Measurements from ENCODE around the gene DHRS3. TPM values are rescaled to one million over a fixed set of nuclear protein-coding genes. Genes with fewer than 3 reads are reported as not detected.

Gene DHRS3
- total RNA-seq, 2 donors from 2014 or later, result 171 to 178 TPM

DNA sequence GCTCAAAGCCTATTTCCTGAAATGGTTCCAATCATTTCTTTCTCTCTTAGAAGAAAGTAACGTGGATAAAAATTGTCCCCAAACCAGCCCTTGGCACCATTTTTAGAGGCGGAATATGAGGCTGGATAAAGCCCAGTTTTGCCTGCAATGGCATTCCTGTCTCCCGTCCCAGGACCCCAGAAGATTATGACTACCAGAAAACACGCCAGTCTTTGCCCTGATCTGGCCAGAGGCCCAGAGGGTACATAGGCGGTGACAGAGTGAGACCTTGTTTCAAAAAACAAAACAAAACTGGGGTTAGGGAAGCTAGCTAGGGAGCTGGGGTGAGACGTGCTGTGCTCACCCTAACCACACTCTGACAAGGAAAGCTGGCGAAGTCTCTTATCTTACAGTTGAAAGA is 25.8 kb upstream of the DHRS3 start, which contains the start of gene AADACL4:
Gene AADACL4, plus strand, starts transcription at position 301 of the 400 bp plus-strand sequence. CDS start 462 bp downstream, outside the sequence.
- no peak within 1 kb of the TSS for H3K4me3 ChIP-seq
- H3K36me3 ChIP-seq, result no peaks in the 10 kb centered on the region
- intact Hi-C loops (cut with DNase I), result no loop called here
- H3K27me3 ChIP-seq (replicated peaks; ENCODE audit: insufficient read depth), result no peaks in the 10 kb centered on the region
- no peaks in the 10 kb centered on the region for H3K9me3 ChIP-seq
- no peak within 1 kb of the TSS for H3K27ac ChIP-seq
- DNase-seq (ENCODE audit: low spot score), result no peak
- no peaks in the 10 kb centered on the region for H3K4me1 ChIP-seq (replicated peaks)
- WGBS, result 69% methylated on average over 7 of the region's 7 CpGs
- TF ChIP-seq CTCF (IDR thresholded peaks at IDR 0.05) (no peak), POLR2A (IDR thresholded peaks at IDR 0.05) (no peak), POLR2AphosphoS5 (IDR thresholded peaks at IDR 0.05) (no peak)

GRCh38 chr1:12643079-12643478 is 25.1 kb upstream of the DHRS3 start:
- intact Hi-C loops (cut with DNase I), result no loop called here
- 95% methylated on average over 2 of the region's 2 CpGs for WGBS
- TF ChIP-seq POLR2AphosphoS5 (IDR thresholded peaks at IDR 0.05) (no peak), CTCF (IDR thresholded peaks at IDR 0.05) (no peak), POLR2A (IDR thresholded peaks at IDR 0.05) (no peak)

GRCh38 chr1:12640958-12641272 is 22.9 kb upstream of the DHRS3 start:
- no peak overlapping the region for H3K27ac ChIP-seq
- DNase-seq (ENCODE audit: low spot score), result no peak
- no peak overlapping the region for H3K4me3 ChIP-seq
- no peaks in the 10 kb centered on the region for H3K9me3 ChIP-seq
- H3K27me3 ChIP-seq (replicated peaks; ENCODE audit: insufficient read depth), result no peaks in the 10 kb centered on the region
- no peak for TF ChIP-seq POLR2AphosphoS5 (IDR thresholded peaks at IDR 0.05)
- TF ChIP-seq POLR2A (IDR thresholded peaks at IDR 0.05), result no peak
- no peak for TF ChIP-seq CTCF (IDR thresholded peaks at IDR 0.05)
- no peaks in the 10 kb centered on the region for H3K36me3 ChIP-seq
- H3K4me1 ChIP-seq (replicated peaks), result no peaks in the 10 kb centered on the region
- intact Hi-C loops (cut with DNase I), result no loop called here

More at GRCh38 chr1:12643079-12643478, 25.1 kb upstream of the DHRS3 start:
- Histone ChIP-seq H3K36me3 (no peaks in the 10 kb centered on the region), H3K4me1 (replicated peaks) (no peaks in the 10 kb centered on the region), H3K27me3 (replicated peaks; ENCODE audit: insufficient read depth) (no peaks in the 10 kb centered on the region), H3K9me3 (no peaks in the 10 kb centered on the region), H3K27ac (no peak overlapping the region), H3K4me3 (no peak overlapping the region)
- no peak for DNase-seq (ENCODE audit: low spot score)

- WGBS, result 86% methylated on average over 7 of the region's 7 CpGs
- no peak for DNase-seq (ENCODE audit: low spot score)
- H3K4me1 ChIP-seq (replicated peaks), result no peaks in the 10 kb centered on the region
- no peak overlapping the region for H3K4me3 ChIP-seq
- TF ChIP-seq POLR2AphosphoS5 (IDR thresholded peaks at IDR 0.05), result no peak
- no peaks in the 10 kb centered on the region for H3K9me3 ChIP-seq
- H3K27me3 ChIP-seq (replicated peaks; ENCODE audit: insufficient read depth), result no peaks in the 10 kb centered on the region
- intact Hi-C loops (cut with DNase I), result no loop called here
- H3K36me3 ChIP-seq, result no peaks in the 10 kb centered on the region
- no peak overlapping the region for H3K27ac ChIP-seq
These were observed 22.4 kb upstream of the DHRS3 start for GRCh38 chr1:12640237-12640957.

DNA sequence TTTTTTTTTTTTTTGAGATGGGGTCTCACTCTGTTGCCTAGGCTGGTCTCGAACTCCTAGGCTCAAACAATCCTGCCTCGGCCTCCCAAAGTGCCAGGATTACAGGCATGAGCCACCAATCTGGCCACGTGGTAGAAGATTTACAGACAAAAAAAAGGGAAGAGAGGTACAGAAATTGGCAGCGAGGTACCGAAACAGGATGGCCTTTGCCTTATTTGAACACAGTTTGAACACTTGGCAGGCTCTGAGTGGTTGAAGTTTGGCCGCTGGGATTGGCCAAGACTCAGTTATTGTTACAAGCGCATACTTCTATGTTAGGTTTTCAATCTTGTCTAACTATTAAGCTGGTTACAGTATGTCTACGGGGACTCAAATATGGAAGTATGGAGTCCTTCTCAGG is 19.7 kb upstream of the DHRS3 start:
- no peaks in the 10 kb centered on the region for H3K4me1 ChIP-seq (replicated peaks)
- no peak for DNase-seq (ENCODE audit: low spot score)
- no peak overlapping the region for H3K27ac ChIP-seq
- intact Hi-C loops (cut with DNase I), result no loop called here
- H3K36me3 ChIP-seq, result no peaks in the 10 kb centered on the region
- H3K4me3 ChIP-seq, result no peak overlapping the region
- H3K27me3 ChIP-seq (replicated peaks; ENCODE audit: insufficient read depth), result no peaks in the 10 kb centered on the region
- H3K9me3 ChIP-seq, result no peaks in the 10 kb centered on the region
- WGBS, result 91% methylated on average over 8 of the region's 8 CpGs
- TF ChIP-seq CTCF (IDR thresholded peaks at IDR 0.05), result no peak
- no peak for TF ChIP-seq POLR2A (IDR thresholded peaks at IDR 0.05)
- TF ChIP-seq POLR2AphosphoS5 (IDR thresholded peaks at IDR 0.05), result no peak
